Activated T-cell treated with anti-CD3 and anti-CD28 coated beads for 1 hour (primary cell): Measurements from ENCODE around the gene MASP1.

Source experiments
- DNase-seq: peaks from one replicate; pipeline ENCODE4 v3.0.0-alpha.2; 2020; ENCODE audit warnings: low read depth

Gene MASP1

GRCh38 chr3:187291512-187292132 lies at the start of gene MASP1:
TSS of gene MASP1 (minus strand) at chr3:187291737. CDS start at chr3:187291632, 105 bp downstream.
- DNase-seq: no peak

GRCh38 chr3:187340578-187340977 lies 49.0 kb upstream of the MASP1 start:
- DNase-seq: no peak

- no peak for DNase-seq
Measured at GRCh38 chr3:187336322-187336721, 44.8 kb upstream of the MASP1 start.

- DNase-seq: no peak
Measured at GRCh38 chr3:187334904-187335303, 43.4 kb upstream of the MASP1 start.

- no peak for DNase-seq
Measured at GRCh38 chr3:187328691-187329090, 37.2 kb upstream of the MASP1 start.

- DNase-seq: no peak
Measured at GRCh38 chr3:187327845-187328244, 36.3 kb upstream of the MASP1 start.

- no peak for DNase-seq
Measured at GRCh38 chr3:187325632-187326031, 34.1 kb upstream of the MASP1 start.

- DNase-seq: no peak
Measured at GRCh38 chr3:187323091-187323490, 31.6 kb upstream of the MASP1 start.

- DNase-seq: no peak
Measured at GRCh38 chr3:187322291-187322690, 30.8 kb upstream of the MASP1 start.

GRCh38 chr3:187321766-187322165 lies 30.2 kb upstream of the MASP1 start:
- DNase-seq: no peak

- DNase-seq: peak; percentile 26
Measured at GRCh38 chr3:187319699-187320302, 28.3 kb upstream of the MASP1 start.

- DNase-seq: peak; percentile 8
Measured at GRCh38 chr3:187318819-187319616, 27.5 kb upstream of the MASP1 start.

- DNase-seq: no peak
Measured at GRCh38 chr3:187315872-187316271, 24.3 kb upstream of the MASP1 start.

GRCh38 chr3:187314176-187314575 lies 22.6 kb upstream of the MASP1 start:
- no peak for DNase-seq

GRCh38 chr3:187310954-187311470 lies 19.5 kb upstream of the MASP1 start:
- DNase-seq: no peak

GRCh38 chr3:187310226-187310625 lies 18.7 kb upstream of the MASP1 start:
- no peak for DNase-seq

GRCh38 chr3:187305881-187306280 lies 14.3 kb upstream of the MASP1 start:
- no peak for DNase-seq

GRCh38 chr3:187299611-187300010 lies 8.1 kb upstream of the MASP1 start:
- DNase-seq: no peak

GRCh38 chr3:187296911-187297310 lies 5.4 kb upstream of the MASP1 start:
- DNase-seq: no peak

- no peak for DNase-seq
Measured at GRCh38 chr3:187296058-187296457, 4.5 kb upstream of the MASP1 start.

- DNase-seq: no peak
Measured at GRCh38 chr3:187295316-187296034, 3.9 kb upstream of the MASP1 start.
